WTC11 (cell line): ENCODE results near the gene MRPS33.
A peak's percentile ranks its signal among the peaks of the same experiment; 100 is the strongest.

ENCODE experiments used
- ATF1 ChIP-seq: sonication (generic); formaldehyde crosslinking; IDR thresholded peaks from 2 replicates; pipeline ENCODE4 v1.8.1; 2023; ENCODE audit warnings: mild to moderate bottlenecking, moderate library complexity, missing genetic modification reagents
- CTCF ChIP-seq: fragments of 200-600 bp; IDR thresholded peaks from 2 replicates; pipeline ENCODE4 v1.8.0; 2022; ENCODE audit warnings: antibody characterized with exemption
- ESRRA ChIP-seq: sonication (generic); formaldehyde crosslinking; IDR thresholded peaks from 2 replicates; pipeline ENCODE4 v1.8.1; 2022; ENCODE audit warnings: mild to moderate bottlenecking, missing genetic modification reagents, borderline replicate concordance
- FOXJ3 ChIP-seq: sonication (generic); formaldehyde crosslinking; IDR thresholded peaks from 2 replicates; pipeline ENCODE4 v1.9.0; 2021; ENCODE audit warnings: missing genetic modification reagents, mild to moderate bottlenecking, borderline replicate concordance
- GABPB1 ChIP-seq: sonication (generic); formaldehyde crosslinking; IDR thresholded peaks from 2 replicates; pipeline ENCODE4 v1.8.1; 2023; ENCODE audit warnings: mild to moderate bottlenecking, missing genetic modification reagents
- IRF1 ChIP-seq: sonication (generic); formaldehyde crosslinking; IDR thresholded peaks from 2 replicates; pipeline ENCODE4 v1.8.0; 2023; ENCODE audit warnings: missing genetic modification reagents
- NFYB ChIP-seq: sonication (generic); formaldehyde crosslinking; conservative IDR thresholded peaks from 2 replicates; pipeline ENCODE4 v1.8.0; 2022; ENCODE audit warnings: low read depth, missing genetic modification reagents
- USF2 ChIP-seq: sonication (generic); formaldehyde crosslinking; IDR thresholded peaks from 2 replicates; pipeline ENCODE4 v1.8.1; 2023; ENCODE audit warnings: mild to moderate bottlenecking, missing genetic modification reagents, moderate library complexity
- ZBTB21 ChIP-seq: sonication (generic); formaldehyde crosslinking; IDR thresholded peaks from 2 replicates; pipeline ENCODE4 v1.8.1; 2023; ENCODE audit warnings: mild to moderate bottlenecking, missing genetic modification reagents, borderline replicate concordance

- TF ChIP-seq CTCF = no peak
- no peak for TF ChIP-seq FOXJ3 (CRISPR knock-in tag)
- peak; percentile 28; the same call in 1 of the 2 replicates for TF ChIP-seq ATF1 (CRISPR knock-in tag)
- 0 out of 2 replicates have a peak, but pooled peaks have one; percentile 23 for TF ChIP-seq IRF1 (CRISPR knock-in tag)
- TF ChIP-seq GABPB1 (CRISPR knock-in tag) = peak; percentile 68
- no peak for TF ChIP-seq USF2 (CRISPR knock-in tag)
- TF ChIP-seq ESRRA (CRISPR knock-in tag) = peak; percentile 79
- no peak for TF ChIP-seq ZBTB21 (CRISPR knock-in tag)
- TF ChIP-seq NFYB (CRISPR knock-in tag) = no peak
These were observed at the start of gene MRPS33 for GRCh38 chr7:141014524-141015395.
